Loucy (cell line): ENCODE measurements around the gene CSTPP1.
"Not testable (repeated sequence)": the region's sequence is repeated elsewhere in the genome, so short reads cannot be mapped to it uniquely, and the experiment has no call there.

ENCODE experiments used
- H2AFZ ChIP-seq: fragments of 200-600 bp; sonication (generic); 2 replicates; pipeline ENCODE4 v1.6.0; 2016; ENCODE audit warnings: antibody characterized with exemption, mild to moderate bottlenecking, low read length, moderate library complexity
- H3F3A ChIP-seq: fragments of 200-600 bp; 2 replicates; pipeline ENCODE4 v1.6.0; 2016; ENCODE audit warnings: antibody characterized with exemption, low read depth, mild to moderate bottlenecking
- H3K27me3 ChIP-seq: fragments of 200-600 bp; sonication (generic); 2 replicates; pipeline ENCODE4 v1.6.1; 2014; ENCODE audit warnings: low read length, mild to moderate bottlenecking; ENCODE audit not compliant: insufficient read depth, poor library complexity, severe bottlenecking
- H3K36me3 ChIP-seq: fragments of 200-600 bp; sonication (generic); 2 replicates; pipeline ENCODE4 v1.6.1; 2016; ENCODE audit warnings: low read length; ENCODE audit not compliant: insufficient read depth
- H3K4me1 ChIP-seq: fragments of 200-600 bp; sonication (generic); 2 replicates; pipeline ENCODE4 v1.5.1; 2014; ENCODE audit warnings: low read length, mild to moderate bottlenecking; ENCODE audit not compliant: insufficient read depth, poor library complexity, severe bottlenecking
- H3K4me2 ChIP-seq: fragments of 200-600 bp; sonication (generic); 2 replicates; pipeline ENCODE4 v1.6.0; 2014; ENCODE audit warnings: antibody characterized with exemption, low read length, low read depth, mild to moderate bottlenecking; ENCODE audit not compliant: poor library complexity, severe bottlenecking
- H3K4me3 ChIP-seq: fragments of 200-600 bp; sonication (generic); 2 replicates; pipeline ENCODE4 v1.5.1; 2014; ENCODE audit warnings: low read length, mild to moderate bottlenecking, mixed read lengths; ENCODE audit not compliant: poor library complexity, severe bottlenecking
- H3K79me2 ChIP-seq: fragments of 200-600 bp; sonication (generic); 2 replicates; pipeline ENCODE4 v1.6.1; 2014; ENCODE audit warnings: low read length; ENCODE audit not compliant: insufficient read depth
- H3K9ac ChIP-seq: fragments of 200-600 bp; sonication (generic); 2 replicates; pipeline ENCODE4 v1.6.0; 2014; ENCODE audit warnings: mild to moderate bottlenecking, low read depth, low read length, moderate library complexity; ENCODE audit not compliant: poor library complexity, severe bottlenecking
- H3K9me2 ChIP-seq: fragments of 200-600 bp; sonication (generic); replicated peaks from 2 replicates; pipeline ENCODE4 v1.6.1; 2016; ENCODE audit warnings: low read depth, low read length, mixed read lengths
- H3K9me3 ChIP-seq: fragments of 200-600 bp; sonication (generic); 2 replicates; pipeline ENCODE4 v1.6.1; 2014; ENCODE audit warnings: mild to moderate bottlenecking, antibody characterized with exemption, low read length, low read depth; ENCODE audit not compliant: insufficient read depth
- H4K20me1 ChIP-seq: fragments of 200-600 bp; sonication (generic); 2 replicates; pipeline ENCODE4 v1.6.0; 2014; ENCODE audit warnings: antibody characterized with exemption, low read length, mild to moderate bottlenecking; ENCODE audit not compliant: insufficient read depth, poor library complexity, severe bottlenecking
- CTCF ChIP-seq: fragments of 200-600 bp; sonication (generic); conservative IDR thresholded peaks from 2 replicates; pipeline ENCODE4 v1.5.1; 2014; ENCODE audit warnings: mild to moderate bottlenecking, antibody characterized with exemption, low read length
- EZH2phosphoT487 ChIP-seq: fragments of 200-600 bp; IDR thresholded peaks from 2 replicates; pipeline ENCODE4 v1.6.1; 2018; ENCODE audit warnings: antibody characterized with exemption, mild to moderate bottlenecking, moderate library complexity, borderline replicate concordance

Gene CSTPP1

GRCh38 chr11:47087801-47088200, 151.2 kb downstream of the CSTPP1 start:
- Histone ChIP-seq H3K4me3 (no peak overlapping the region), H3K9me2 (no peaks in the 10 kb centered on the region), H3K4me1 (peaks cover 12% of the 10 kb centered on the region), H3K9ac (no peak overlapping the region), H4K20me1 (no peaks in the 10 kb centered on the region), H3F3A (no peaks in the 10 kb centered on the region), H3K9me3 (no peaks in the 10 kb centered on the region), H3K27me3 (no peaks in the 10 kb centered on the region), H3K4me2 (peak overlapping the region; percentile 27), H2AFZ (peak overlapping the region; percentile 60; the same call in 1 of the 2 replicates), H3K36me3 (no peaks in the 10 kb centered on the region), H3K79me2 (no peaks in the 10 kb centered on the region)
- TF ChIP-seq CTCF (no peak), EZH2phosphoT487 (no peak)

- Histone ChIP-seq H3F3A (no peaks in the 10 kb centered on the region), H2AFZ (no peak overlapping the region), H3K4me3 (no peak overlapping the region), H3K9ac (no peak overlapping the region), H3K9me2 (no peaks in the 10 kb centered on the region), H4K20me1 (no peaks in the 10 kb centered on the region), H3K36me3 (no peaks in the 10 kb centered on the region), H3K9me3 (no peaks in the 10 kb centered on the region), H3K4me2 (no peak overlapping the region), H3K79me2 (no peaks in the 10 kb centered on the region), H3K4me1 (no peaks in the 10 kb centered on the region), H3K27me3 (no peaks in the 10 kb centered on the region)
- TF ChIP-seq CTCF (no peak), EZH2phosphoT487 (no peak)
These were observed 157.0 kb downstream of the CSTPP1 start for GRCh38 chr11:47093541-47093940.

- not testable (repeated sequence) for H3K9me2 ChIP-seq, H3K4me3 ChIP-seq, H2AFZ ChIP-seq, H3K27me3 ChIP-seq, H4K20me1 ChIP-seq, H3K9me3 ChIP-seq, H3K79me2 ChIP-seq, H3K4me1 ChIP-seq, H3K9ac ChIP-seq, H3K4me2 ChIP-seq, H3K36me3 ChIP-seq, H3F3A ChIP-seq
These were observed 160.3 kb downstream of the CSTPP1 start for GRCh38 chr11:47096871-47097270.

GRCh38 chr11:47098223-47098622, 161.7 kb downstream of the CSTPP1 start:
- H3K79me2 ChIP-seq, H3K9me3 ChIP-seq, H3F3A ChIP-seq, H4K20me1 ChIP-seq, H2AFZ ChIP-seq, H3K9ac ChIP-seq, H3K4me1 ChIP-seq, H3K4me3 ChIP-seq, H3K9me2 ChIP-seq, H3K27me3 ChIP-seq, H3K4me2 ChIP-seq, H3K36me3 ChIP-seq: not testable (repeated sequence)
